Testis (tissue), 3 donors: ENCODE results near the gene CARD19. TPM values are rescaled to one million over a fixed set of nuclear protein-coding genes. Genes with fewer than 3 reads are reported as not detected.

Experiments used
- DNase-seq: peaks from one replicate; pipeline ENCODE4 v3.0.0-alpha.2; 2019
- H3K27ac ChIP-seq, 2 donors: fragments of 200-600 bp; sonication (generic); one replicate each; pipeline ENCODE4 v1.5.1; 2019
- H3K27me3 ChIP-seq: fragments of 200-600 bp; sonication (generic); one replicate; pipeline ENCODE4 v1.5.1; 2019
- H3K36me3 ChIP-seq: fragments of 200-600 bp; sonication (generic); one replicate; pipeline ENCODE4 v1.5.1; 2017; ENCODE audit warnings: low read depth; ENCODE audit errors: missing control alignments
- H3K4me1 ChIP-seq: fragments of 200-600 bp; sonication (generic); one replicate; pipeline ENCODE4 v1.5.1; 2019
- H3K4me3 ChIP-seq, 2 donors: fragments of 200-600 bp; sonication (generic); one replicate each; pipeline ENCODE4 v1.5.1; 2017 to 2019
- H3K9me3 ChIP-seq: fragments of 200-600 bp; sonication (generic); one replicate; pipeline ENCODE4 v1.5.1; 2017
- POLR2A ChIP-seq: fragments of 450-650 bp; IDR thresholded peaks from one replicate; pipeline ENCODE4 v1.6.1; 2017; ENCODE audit warnings: antibody characterized with exemption, mild to moderate bottlenecking, moderate library complexity
- WGBS, 2 donors: methylation state at CpG; one replicate each; pipeline ENCODE4 v1.1.5; 2018; 5-methylcytosine and 5-hydroxymethylcytosine counted together
- intact Hi-C: fragments of 100-400 bp; cut with DNase I; formaldehyde crosslinking; loops from one replicate; pipeline ENCODE4 v1.15.1; 2023; ENCODE audit warnings: low total_unique reads
- polyA plus RNA-seq: library from polyadenylated mRNA; stranded (reverse); fragments of 350-450 nt; fragmentation: Illumina TruSeq; extraction: RNeasy Lipid Tissue Mini Kit (QIAGEN cat#74804); gene quantifications from one replicate; pipeline ENCODE4 v1.2.3, GENCODE V29; 2014; ENCODE audit warnings: low read depth, low replicate concordance; ENCODE audit not compliant: insufficient read depth
- total RNA-seq, 2 donors: library from RNA; depleted of rRNA; stranded (reverse); fragments of >200 nt; gene quantifications; one replicate each; pipeline ENCODE4 v1.2.3, GENCODE V29; 2016
- TF ChIP-seq, protein P1 (sequence below), 3 experiments: fragments of 450-650 bp in 2 of 3; fragments of 200-600 bp in 1 of 3; sonication (generic) in 1 of 3; IDR thresholded peaks; one replicate each; pipeline ENCODE4 v1.5.1; 2016 to 2019; ENCODE audit warnings: antibody characterized with exemption in 3 of 3, mild to moderate bottlenecking in 2 of 3, moderate library complexity in 1 of 3

Gene CARD19
- total and polyA plus RNA-seq, 3 donors from 2014 or later, result 99.4 to 147 (median 138) TPM

DNA sequence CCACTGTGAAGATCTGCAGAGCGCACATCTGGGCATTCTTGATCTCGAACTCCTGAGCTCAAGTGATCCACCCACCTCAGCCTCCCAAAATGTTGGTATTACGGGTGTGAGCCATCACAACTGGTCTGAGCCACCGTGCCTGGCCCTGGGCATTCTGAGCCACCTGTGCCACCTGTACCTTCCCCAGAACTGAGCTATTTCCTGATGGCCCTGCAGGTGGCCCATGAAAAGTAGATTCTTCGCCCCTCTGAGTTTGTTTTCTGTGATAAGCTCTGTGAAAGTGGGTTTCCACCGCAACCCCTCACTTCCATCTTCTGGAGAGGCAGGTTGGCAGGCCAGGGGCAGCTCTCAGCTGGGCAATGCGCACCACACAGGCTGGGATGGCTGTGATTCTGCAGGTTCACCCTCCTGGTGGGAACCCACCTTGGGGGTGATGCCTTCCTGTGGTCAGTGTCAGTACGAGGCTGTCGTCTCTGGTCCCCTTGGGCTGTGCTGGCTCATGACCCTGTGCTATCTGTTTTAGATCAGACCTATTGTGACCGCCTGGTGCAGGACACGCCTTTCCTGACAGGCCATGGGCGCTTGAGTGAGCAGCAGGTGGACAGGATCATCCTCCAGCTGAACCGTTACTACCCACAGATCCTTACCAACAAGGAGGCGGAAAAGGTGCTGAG is 11.3 kb downstream of the CARD19 start:
- H3K27ac ChIP-seq, result no peak overlapping the region
- intact Hi-C loops, result no loop called here
- no peak overlapping the region for H3K4me3 ChIP-seq
- DNase-seq, result no peak
- no peaks in the 10 kb centered on the region for H3K9me3 ChIP-seq
- TF ChIP-seq, protein P1, sequence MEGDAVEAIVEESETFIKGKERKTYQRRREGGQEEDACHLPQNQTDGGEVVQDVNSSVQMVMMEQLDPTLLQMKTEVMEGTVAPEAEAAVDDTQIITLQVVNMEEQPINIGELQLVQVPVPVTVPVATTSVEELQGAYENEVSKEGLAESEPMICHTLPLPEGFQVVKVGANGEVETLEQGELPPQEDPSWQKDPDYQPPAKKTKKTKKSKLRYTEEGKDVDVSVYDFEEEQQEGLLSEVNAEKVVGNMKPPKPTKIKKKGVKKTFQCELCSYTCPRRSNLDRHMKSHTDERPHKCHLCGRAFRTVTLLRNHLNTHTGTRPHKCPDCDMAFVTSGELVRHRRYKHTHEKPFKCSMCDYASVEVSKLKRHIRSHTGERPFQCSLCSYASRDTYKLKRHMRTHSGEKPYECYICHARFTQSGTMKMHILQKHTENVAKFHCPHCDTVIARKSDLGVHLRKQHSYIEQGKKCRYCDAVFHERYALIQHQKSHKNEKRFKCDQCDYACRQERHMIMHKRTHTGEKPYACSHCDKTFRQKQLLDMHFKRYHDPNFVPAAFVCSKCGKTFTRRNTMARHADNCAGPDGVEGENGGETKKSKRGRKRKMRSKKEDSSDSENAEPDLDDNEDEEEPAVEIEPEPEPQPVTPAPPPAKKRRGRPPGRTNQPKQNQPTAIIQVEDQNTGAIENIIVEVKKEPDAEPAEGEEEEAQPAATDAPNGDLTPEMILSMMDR (IDR thresholded peaks at IDR 0.05), result no peak
- H3K4me1 ChIP-seq, result no peaks in the 10 kb centered on the region
- no peaks in the 10 kb centered on the region for H3K27me3 ChIP-seq
- 89 to 90% methylated on average over 12 to 13 of the region's 14 CpGs for WGBS, 2 donors
- no peaks in the 10 kb centered on the region for H3K36me3 ChIP-seq

DNA sequence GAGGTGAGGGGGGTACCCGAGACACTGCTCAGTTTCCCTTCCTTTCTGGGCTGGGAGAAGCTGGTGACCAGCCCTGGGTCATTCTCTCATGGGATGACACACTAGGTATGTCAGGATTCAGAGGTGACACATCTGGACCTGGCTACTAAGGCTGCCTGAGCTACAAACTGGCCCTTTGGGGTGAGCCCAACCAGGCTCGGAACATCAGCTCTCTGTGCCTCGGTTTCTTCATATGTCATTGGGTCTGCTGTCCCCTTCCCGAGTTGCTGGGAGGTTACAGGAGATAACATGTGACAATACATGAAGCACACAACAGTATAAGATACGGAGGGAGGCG is 11.8 kb downstream of the CARD19 start:
- Histone ChIP-seq H3K36me3 (no peaks in the 10 kb centered on the region), H3K27me3 (no peaks in the 10 kb centered on the region), H3K9me3 (no peaks in the 10 kb centered on the region), H3K27ac (no peak overlapping the region), H3K4me3 (no peak overlapping the region), H3K4me1 (no peaks in the 10 kb centered on the region)
- intact Hi-C loops, result no loop called here
- 82 to 86% methylated on average over 6 of the region's 6 CpGs for WGBS, 2 donors
- DNase-seq, result no peak
- no peak for TF ChIP-seq POLR2A
- TF ChIP-seq, protein P1 (IDR thresholded peaks at IDR 0.05), result no peak

DNA sequence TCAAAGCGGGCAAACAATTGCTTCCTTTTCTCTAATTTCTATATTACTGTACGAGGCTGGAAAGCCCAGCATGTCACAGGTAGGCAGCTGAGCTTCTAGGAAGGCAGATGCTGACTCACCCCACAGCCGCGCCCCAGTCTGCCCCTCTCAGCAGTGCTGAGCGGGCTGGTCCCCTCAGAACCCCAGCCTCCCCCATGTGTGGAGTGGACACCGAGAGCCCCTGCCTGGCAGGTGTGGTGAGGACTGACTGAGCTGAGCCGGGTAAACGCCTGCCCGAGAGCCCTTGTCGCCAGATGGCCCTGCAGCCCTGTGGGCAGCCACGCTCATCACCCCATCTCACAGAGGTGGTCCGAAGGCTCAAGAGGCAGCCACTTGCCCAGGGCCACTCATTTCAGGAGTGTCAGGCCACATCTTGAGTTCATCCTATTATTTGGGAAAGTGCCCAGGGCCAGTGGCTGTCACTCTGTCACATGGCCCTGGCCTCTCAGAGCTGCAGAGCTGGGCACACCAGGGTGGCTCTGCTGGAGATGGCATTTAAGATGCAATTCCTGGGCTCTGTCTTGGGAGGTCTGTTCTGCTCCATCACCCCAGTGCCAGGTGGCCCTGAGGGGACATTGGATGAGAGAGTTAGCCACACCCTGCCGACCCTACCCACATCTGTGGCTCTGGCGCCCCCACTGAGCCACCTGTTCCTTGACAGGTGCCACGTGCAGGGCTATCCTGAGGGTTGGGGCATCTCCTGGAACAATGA is 12.4 kb downstream of the CARD19 start:
- intact Hi-C loops, result no loop called here
- Histone ChIP-seq H3K36me3 (no peaks in the 10 kb centered on the region), H3K9me3 (no peaks in the 10 kb centered on the region), H3K4me3 (no peak overlapping the region), H3K4me1 (no peaks in the 10 kb centered on the region), H3K27ac (no peak overlapping the region), H3K27me3 (no peaks in the 10 kb centered on the region)
- TF ChIP-seq POLR2A, result no peak
- TF ChIP-seq, protein P1 (IDR thresholded peaks at IDR 0.05), result no peak
- 81 to 87% methylated on average over 7 to 15 of the region's 15 CpGs for WGBS, 2 donors
- DNase-seq, result no peak

DNA sequence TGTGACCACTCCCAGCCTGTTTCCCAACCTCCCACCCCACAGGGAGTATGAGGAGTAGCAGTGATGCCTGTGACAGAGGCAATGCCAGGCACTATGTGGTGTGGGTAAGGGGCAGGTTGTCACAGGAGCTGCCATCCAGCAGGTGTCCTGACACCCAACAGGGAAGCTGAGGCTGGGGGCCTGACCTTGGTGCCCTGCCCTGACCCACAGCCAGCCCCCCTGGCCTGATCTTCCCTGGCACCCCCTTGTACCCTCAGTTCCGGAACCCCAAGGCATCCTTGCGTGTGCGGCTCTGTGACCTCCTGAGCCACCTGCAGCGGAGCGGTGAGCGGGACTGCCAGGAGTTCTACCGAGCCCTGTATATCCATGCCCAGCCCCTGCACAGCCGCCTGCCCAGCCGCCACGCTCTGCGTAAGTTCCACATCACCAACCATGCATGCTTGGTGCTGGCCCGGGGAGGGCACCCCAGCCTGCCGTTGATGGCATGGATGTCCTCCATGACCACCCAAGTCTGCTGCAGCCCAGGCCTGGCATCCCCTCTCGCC is 14.4 kb downstream of the CARD19 start:
- Histone ChIP-seq H3K9me3 (no peaks in the 10 kb centered on the region), H3K27me3 (no peaks in the 10 kb centered on the region), H3K4me3 (no peak overlapping the region), H3K27ac (no peak overlapping the region), H3K36me3 (no peaks in the 10 kb centered on the region), H3K4me1 (no peaks in the 10 kb centered on the region)
- intact Hi-C loops, result no loop called here
- WGBS, 2 donors, result 97 to 98% methylated on average over 14 of the region's 14 CpGs
- DNase-seq, result no peak
- no peak for TF ChIP-seq POLR2A
- TF ChIP-seq, protein P1 (IDR thresholded peaks at IDR 0.05), result no peak
